Amniotic epithelial cell (primary cell): ENCODE data around the gene ARF1.

Experiments
- DNase-seq: peaks from one replicate; pipeline ENCODE4 v3.0.0-alpha.2; 2010; ENCODE audit warnings: low read depth

The ARF1 gene

GRCh38 chr1:228122921-228123441 lies 40.5 kb downstream of the ARF1 start:
- DNase-seq = no peak

GRCh38 chr1:228123505-228123904 lies 41.0 kb downstream of the ARF1 start:
- DNase-seq = no peak

GRCh38 chr1:228125185-228125584 lies 42.7 kb downstream of the ARF1 start:
- DNase-seq = no peak

- no peak for DNase-seq
Observed at GRCh38 chr1:228131766-228132165, 49.3 kb downstream of the ARF1 start.

GRCh38 chr1:228134591-228134990 lies 52.1 kb downstream of the ARF1 start:
- DNase-seq = no peak

- no peak for DNase-seq
Observed at GRCh38 chr1:228136901-228137300, 54.4 kb downstream of the ARF1 start.

- no peak for DNase-seq
Observed at GRCh38 chr1:228139406-228139930, 57.0 kb downstream of the ARF1 start.

GRCh38 chr1:228139931-228140723 lies 57.6 kb downstream of the ARF1 start, which contains the start of gene GUK1:
GUK1 (plus strand) TSS chr1:228140279; CDS start chr1:228140303, 24 bp downstream.
- DNase-seq = peak; percentile 99

- DNase-seq = no peak
Observed at GRCh38 chr1:228140724-228141225, 58.3 kb downstream of the ARF1 start.

- peak; percentile 78 for DNase-seq
Observed at GRCh38 chr1:228141226-228142044, 58.9 kb downstream of the ARF1 start.

- no peak for DNase-seq
Observed at GRCh38 chr1:228142155-228142691, 59.7 kb downstream of the ARF1 start.

- no peak for DNase-seq
Observed at GRCh38 chr1:228142701-228143136, 60.2 kb downstream of the ARF1 start.

GRCh38 chr1:228143480-228144192 lies 61.1 kb downstream of the ARF1 start:
- DNase-seq = no peak

- DNase-seq = no peak
Observed at GRCh38 chr1:228144193-228144992, 61.9 kb downstream of the ARF1 start.

- no peak for DNase-seq
Observed at GRCh38 chr1:228144993-228145343, 62.5 kb downstream of the ARF1 start.

- no peak for DNase-seq
Observed at GRCh38 chr1:228145463-228146416, 63.2 kb downstream of the ARF1 start.

- no peak for DNase-seq
Observed at GRCh38 chr1:228146417-228147150, 64.1 kb downstream of the ARF1 start.

- no peak for DNase-seq
Observed at GRCh38 chr1:228147151-228147693, 64.7 kb downstream of the ARF1 start.
